GM19467 (cell line): ENCODE results near the gene TEPSIN.
A peak's percentile ranks its signal among the peaks of the same experiment; 100 is the strongest.
"Not testable (repeated sequence)": the region's sequence is repeated elsewhere in the genome, so short reads cannot be mapped to it uniquely, and the experiment has no call there.

Experiments used
- ATAC-seq: cut with Tn5 transposase; IDR thresholded peaks from one replicate; pipeline ENCODE4 v1.9.1; 2021; ENCODE audit warnings: mild to moderate bottlenecking, moderate library complexity; ENCODE audit not compliant: unreplicated experiment

The TEPSIN gene

GRCh38 chr17:81237591-81238489 lies 1.0 kb downstream of the TEPSIN start:
- ATAC-seq: no peak

DNA sequence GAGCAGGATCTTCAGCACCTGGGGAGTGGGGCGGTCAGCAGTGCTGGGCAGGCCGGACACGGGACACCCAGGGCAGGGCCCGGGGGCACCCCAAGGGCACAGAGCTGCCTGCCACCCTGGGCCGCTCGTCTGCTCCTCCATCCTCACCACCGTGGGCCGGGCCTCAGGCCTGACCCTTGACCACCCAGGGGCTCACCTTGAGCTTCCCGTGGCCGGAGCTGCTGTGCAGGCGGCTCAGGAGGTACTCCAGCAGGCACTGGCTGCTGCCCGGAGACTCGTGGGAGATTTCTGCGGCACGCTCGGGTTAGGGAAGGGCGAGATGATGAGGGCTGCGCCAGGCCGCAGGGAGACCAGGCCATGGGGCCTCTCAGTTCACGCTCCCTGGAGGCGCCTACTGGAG lies 2.1 kb downstream of the TEPSIN start:
- ATAC-seq: no peak

DNA sequence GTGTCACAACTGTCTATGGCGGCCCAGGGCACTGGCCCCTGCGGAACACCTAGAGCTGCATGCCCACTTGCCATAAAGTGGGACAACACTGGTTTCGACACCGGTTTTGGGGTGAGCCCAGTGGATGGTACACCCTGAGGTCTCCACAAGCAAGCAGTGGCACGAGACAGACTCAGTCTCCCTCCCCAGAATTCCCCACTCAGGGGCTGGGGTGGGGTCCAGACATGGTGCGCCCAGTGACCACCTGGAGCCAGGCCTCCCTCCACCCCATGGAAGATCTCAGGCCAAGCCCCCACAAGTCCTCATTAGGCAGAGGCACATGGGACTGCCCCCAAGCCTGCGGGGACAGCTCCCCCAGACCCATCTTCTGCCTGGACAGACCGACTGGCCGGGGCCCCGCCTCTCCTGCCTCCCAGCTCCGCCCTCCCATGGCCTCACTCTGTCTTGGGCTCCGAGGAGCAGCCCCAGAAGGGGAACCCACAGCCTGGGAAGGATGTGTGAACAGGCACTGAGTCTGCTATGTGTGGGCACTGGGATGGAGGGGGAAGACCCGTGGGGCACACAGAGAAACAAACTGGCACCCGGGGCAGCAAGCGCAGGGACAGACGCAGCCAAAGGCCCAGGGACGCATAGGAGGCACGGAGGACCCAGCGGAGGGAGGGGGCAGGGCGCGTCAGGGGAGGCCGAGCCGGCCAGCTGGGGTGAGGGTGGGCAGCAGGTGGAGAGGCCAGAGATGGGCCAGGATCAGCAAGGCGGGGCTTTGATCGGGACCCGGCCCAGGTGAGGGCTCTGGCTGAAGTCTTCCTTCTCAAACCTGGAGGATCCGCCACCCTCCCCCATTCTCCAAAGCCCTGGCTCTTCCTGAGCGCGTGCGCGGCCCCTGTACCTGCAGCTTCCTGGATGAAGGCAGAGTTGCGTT lies 2.8 kb downstream of the TEPSIN start:
- ATAC-seq: no peak

GRCh38 chr17:81234940-81235821 lies 3.7 kb downstream of the TEPSIN start:
- no peak for ATAC-seq

- ATAC-seq: no peak
Observed at GRCh38 chr17:81234506-81234855, 4.4 kb downstream of the TEPSIN start.

DNA sequence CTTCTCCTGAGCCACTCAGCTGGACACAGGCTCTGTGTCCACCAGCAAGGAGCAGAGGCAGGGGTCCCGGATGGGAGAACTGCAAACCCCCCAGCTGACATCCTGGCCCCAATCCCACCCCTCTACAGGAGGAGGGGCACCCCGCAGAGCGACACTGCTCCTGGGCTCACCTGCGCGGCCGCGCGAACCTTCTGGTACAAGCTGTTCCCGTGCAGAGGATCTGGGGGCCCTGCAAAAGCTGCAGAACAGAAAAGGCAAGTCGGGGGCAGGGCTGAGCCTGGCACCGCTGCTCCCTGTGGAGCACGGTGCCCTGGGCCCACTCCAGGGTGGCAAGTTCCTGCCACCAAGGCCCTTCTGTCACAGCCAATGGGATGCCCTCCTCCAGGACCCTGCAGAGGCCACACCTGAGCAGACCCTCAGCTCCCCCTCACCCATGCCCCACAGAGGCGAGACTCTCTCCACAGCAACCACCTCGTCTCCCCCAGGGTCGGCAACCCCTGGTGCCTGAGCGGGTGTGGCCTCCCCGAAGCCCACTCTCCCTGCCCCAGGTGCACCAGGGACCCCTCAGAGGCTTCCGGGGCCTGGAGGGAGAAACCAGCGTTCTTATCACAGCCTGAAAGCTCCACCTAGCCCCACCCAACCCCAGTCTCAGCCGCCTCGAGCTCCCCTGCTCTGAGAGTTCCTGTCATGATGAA lies 4.9 kb downstream of the TEPSIN start:
- ATAC-seq: no peak

DNA sequence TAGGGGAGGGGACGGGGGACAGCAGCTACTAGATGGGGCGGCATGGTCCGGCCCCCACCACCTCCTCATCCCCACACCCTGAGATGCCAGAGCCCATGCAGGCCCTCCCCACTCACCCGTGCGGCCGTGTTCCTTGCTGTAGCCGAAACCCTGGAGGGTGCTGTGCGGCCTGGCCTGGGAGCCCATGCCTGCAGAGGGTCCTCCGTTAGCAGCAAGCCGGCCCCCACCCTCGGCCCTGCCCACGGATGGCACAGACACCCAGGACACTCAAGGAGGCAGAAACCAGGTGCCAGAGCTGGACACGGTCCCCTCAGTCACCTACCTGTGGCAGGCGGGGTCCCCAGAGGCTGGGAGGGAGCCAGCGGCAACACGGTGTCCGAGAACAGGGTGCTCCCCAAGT lies 5.5 kb downstream of the TEPSIN start:
- no peak for ATAC-seq

GRCh38 chr17:81232616-81233241 lies 6.1 kb downstream of the TEPSIN start:
- ATAC-seq: no peak

DNA sequence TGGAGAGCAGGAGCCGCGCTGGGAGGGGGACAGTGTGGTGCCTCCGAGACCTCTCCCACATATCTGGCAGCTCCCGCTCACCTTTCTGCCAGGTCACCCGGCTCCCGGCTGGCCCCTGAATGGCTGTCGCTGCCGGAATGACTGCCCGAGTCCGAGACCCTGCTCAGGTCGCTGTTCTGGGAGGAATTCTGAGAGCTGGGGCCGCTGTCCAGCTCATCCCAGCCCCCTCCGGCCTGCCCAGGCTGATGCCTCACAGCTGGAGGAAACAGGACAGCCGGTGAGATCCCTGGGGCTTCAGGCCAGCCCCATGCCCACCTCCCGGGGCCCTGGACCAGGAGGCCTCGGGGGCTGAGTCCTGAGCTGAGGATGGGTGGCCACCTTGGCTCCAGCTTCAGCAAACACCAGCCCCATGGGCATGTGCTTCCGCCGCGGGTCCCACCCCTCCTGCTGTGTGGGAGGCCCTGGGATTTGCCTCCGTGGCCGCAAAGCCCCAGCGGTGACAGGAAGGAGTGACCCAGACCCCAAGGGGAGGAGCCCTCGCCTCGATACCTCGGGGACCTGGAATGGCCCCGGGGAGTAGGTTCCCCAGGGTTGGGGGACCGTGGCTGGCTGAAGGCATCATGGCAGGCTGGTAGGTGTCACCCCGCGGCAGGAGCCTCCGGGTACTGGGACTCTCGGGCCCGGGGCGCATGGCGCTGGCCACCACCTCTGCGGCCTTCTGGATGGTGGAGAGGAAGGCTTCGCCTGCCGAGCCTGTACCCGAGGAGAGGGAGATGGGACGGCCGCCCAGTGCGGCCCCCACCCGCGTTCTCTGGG lies 6.9 kb downstream of the TEPSIN start:
- ATAC-seq: no peak

DNA sequence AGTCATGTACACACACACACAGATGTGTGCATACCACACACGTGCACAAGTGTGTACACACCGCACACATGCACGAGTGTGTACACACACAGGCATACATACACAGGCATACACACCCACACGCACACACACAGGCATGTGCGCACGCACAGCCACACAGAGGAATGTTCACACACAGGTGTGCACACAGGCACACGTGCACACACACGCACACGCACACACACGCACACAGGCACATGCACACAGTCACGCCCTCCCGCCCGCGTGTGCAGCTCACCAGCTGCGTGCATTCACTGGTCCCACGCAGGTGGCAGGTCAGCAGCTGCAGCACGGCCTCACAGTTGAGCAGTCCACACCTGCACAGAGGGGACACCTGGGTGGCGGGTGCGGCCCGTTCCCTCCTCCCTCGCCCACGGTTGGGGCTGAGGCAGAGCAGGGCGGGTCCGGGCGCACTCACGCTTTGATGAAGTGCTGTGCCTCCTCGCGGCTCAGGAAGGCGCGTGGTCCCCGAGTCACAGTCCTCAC lies 7.7 kb downstream of the TEPSIN start:
- no peak for ATAC-seq

DNA sequence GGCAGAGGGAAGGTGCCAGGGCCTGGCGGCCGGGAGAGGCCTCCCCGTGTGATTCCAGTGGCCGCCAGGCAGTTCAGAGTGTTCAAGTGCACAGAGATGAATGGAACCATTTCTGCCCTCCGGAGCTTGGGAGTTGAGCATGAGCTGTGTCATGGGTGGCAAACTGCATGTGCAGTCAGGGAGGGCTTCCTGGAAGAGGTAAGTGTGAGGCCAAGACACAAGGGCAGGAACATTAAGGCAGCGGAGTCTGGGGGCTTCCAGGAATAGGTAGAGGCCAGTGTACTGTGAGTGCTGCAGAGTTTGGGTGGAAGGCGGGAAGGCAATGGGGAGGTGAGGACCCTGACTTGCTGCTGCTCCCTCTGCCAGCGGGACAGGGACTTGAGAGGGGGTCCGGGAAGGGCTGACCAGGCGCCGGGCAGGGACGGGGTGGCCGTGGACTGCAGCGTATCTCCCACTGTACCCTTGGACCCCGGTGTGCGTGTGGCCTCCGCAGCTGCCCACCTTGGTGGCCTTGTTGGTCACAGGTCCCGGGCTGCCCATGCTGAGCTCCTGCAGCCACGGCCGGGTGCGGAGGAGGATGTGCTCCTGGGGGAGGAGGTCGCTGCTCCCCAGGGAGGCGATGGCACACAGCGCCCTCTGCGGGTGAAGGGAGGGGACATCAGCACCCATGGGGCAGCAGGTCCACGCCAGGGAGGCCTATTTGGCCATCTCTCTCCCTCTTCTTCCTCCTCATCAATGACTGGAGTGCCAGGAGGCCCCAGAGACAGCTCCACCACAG lies 8.6 kb downstream of the TEPSIN start:
- ATAC-seq: no peak

DNA sequence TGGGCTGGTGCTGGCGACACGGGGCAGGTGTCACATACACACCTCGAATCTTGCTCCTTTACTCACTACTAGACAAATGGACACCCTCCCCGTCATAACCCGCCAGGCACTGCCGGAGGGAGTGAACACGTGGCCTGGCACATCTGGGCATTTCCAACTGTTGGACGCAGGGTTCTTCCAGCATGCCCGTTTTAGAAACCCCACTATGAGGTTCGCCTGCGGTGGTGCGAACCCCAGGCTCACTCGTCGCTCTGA lies 9.3 kb downstream of the TEPSIN start:
- ATAC-seq: no peak

DNA sequence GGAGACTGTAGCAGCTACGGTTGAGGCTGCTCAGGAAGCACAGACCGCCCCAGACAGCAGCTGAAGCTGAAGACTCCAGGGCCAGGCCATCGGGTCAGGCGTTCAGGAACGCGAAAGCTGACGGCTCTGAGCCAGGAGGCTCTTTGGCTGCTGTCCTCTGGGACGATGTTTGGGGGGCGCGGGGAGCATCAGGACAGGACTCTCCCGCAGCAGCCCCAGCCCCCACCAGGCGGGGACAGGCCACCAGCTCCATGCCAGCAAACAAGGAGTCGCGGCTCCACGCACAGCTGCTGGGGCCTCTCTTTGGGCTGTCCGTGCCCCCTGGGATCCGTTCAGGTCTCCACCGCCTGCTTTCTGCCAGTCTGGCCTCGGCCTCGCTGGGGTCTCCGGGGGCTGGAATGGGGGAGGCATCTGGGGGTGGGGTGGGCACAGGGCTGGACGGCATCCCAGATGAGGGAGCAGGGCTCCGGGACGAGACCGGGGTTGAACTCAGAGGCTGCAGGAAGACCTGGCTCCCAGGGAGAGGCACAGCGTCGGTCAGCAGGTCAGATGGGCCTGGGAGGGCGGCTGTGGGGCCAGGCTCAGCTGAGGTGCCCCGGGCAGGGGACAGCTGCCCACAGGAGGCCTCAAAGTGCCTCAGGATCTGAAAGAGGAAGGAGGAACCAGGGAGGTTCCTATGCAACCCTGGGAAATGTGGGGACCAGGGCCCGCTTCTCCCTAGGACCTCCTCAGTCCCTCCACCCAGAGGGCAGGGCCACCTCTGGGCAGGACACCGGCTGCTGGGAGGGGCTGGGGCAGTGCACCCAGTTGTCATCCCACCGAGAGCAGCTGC lies 9.8 kb downstream of the TEPSIN start:
- ATAC-seq: no peak

DNA sequence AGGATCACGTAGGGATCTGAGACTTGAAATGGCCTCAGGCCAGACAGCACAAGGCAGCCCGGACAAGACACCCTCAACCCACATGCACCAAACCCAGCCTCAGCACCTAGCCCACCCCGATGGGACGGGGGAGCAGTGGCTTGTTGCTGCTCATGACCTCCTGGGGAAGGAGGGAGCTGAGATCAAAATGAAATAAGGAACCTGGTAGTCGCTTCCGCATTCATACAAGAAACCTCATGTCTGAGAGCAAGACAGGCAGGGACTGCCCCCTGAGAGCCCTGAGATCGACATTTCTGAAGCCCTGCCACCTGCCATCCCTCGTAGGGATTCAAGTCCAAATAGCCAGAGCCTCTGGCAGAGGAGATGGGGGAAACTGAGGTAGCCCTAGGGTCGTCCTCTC lies 10.4 kb downstream of the TEPSIN start:
- ATAC-seq: no peak

- not testable (repeated sequence) for ATAC-seq
Observed at GRCh38 chr17:81227630-81228029, 11.2 kb downstream of the TEPSIN start.

- no peak for ATAC-seq
Observed at GRCh38 chr17:81223762-81224130, 15.1 kb downstream of the TEPSIN start.

GRCh38 chr17:81222906-81223761 lies 15.7 kb downstream of the TEPSIN start, which contains the start of gene CEP131:
CEP131 (minus strand) TSS chr17:81222965; CDS start chr17:81220056, 2,909 bp downstream.
- ATAC-seq: peak; percentile 91
